Measurements from ENCODE around the gene NUFIP1.

The NUFIP1 gene

DNA sequence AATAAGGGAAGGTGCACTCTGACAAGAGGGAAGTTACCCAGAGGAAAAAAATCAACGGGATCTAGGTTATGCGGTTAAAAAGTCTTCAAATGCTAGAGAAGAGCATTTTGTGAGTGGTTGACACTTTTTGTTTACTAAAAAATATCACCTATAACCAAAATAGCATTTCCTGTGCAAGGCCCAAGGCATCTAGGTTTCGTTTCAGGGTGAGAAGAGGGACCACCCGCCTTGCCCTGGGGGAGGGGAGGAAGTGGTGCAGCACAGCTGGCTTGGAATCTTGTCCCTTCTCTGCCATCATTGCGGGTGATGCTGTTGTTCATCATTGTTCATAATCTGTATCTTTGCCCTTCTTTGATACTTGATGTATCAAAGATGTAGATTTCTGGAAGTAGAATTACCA lies 80.6 kb downstream of the NUFIP1 start:
- H3K4me3 ChIP-seq (replicated peaks in 1 of 2; ENCODE audit: low read depth in 2 of 2, low read length in 2 of 2), result no peak overlapping the region
- TF ChIP-seq, protein P1, sequence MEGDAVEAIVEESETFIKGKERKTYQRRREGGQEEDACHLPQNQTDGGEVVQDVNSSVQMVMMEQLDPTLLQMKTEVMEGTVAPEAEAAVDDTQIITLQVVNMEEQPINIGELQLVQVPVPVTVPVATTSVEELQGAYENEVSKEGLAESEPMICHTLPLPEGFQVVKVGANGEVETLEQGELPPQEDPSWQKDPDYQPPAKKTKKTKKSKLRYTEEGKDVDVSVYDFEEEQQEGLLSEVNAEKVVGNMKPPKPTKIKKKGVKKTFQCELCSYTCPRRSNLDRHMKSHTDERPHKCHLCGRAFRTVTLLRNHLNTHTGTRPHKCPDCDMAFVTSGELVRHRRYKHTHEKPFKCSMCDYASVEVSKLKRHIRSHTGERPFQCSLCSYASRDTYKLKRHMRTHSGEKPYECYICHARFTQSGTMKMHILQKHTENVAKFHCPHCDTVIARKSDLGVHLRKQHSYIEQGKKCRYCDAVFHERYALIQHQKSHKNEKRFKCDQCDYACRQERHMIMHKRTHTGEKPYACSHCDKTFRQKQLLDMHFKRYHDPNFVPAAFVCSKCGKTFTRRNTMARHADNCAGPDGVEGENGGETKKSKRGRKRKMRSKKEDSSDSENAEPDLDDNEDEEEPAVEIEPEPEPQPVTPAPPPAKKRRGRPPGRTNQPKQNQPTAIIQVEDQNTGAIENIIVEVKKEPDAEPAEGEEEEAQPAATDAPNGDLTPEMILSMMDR (IDR thresholded peaks at IDR 0.05; ENCODE audit: low read depth, low read length), result no peak
- DNase-seq (ENCODE audit: low read depth in 2 of 2), result no peak

DNA sequence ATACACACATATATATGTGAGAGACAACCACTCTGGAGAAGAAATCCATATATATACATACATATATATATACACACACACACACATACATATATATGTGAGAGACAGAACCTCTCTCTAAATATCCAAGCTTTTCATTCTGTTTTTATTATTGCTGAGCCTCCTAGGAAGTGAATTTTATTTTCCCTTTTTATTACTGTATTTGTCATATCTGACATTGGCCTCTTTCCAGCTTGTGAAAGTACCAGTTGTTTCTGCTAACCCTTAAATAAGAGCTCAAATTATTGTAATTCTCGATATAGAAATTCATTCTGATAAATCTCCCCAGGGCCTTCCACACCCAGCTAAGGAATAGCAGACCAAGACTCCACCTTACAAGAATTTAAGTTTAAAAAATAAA lies 81.0 kb downstream of the NUFIP1 start:
- TF ChIP-seq, protein P1 (IDR thresholded peaks at IDR 0.05; ENCODE audit: low read depth, low read length), result no peak

DNA sequence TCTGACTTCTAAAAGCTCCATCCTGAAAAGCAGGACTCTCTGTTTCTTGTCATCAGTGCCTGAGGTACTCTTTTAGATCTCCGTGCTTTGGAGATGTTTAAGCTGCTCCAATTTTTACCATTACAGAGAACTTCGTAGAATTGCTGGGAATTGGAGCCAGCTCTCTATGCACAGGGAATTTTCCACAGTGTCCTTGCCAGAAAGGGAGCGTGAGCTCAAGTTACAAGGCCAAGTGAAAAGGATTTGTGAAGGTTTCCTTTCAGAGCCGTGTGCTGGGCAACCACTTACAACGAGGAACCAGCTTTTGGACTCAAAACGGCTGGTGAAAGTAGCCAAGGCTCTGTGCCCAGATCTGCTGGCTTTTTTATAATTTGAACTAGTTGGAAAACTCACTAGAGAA lies 82.6 kb downstream of the NUFIP1 start:
- peak in 1 of 2 donors; percentile 91 for DNase-seq (ENCODE audit: low read depth in 2 of 2)
- TF ChIP-seq, protein P1 (IDR thresholded peaks at IDR 0.05; ENCODE audit: low read depth, low read length), result no peak
- H3K4me3 ChIP-seq (replicated peaks in 1 of 2; ENCODE audit: low read depth in 2 of 2, low read length in 2 of 2), result no peak overlapping the region

More for the DNA sequence above, 81.0 kb downstream of the NUFIP1 start:
- no peak overlapping the region for H3K4me3 ChIP-seq (replicated peaks in 1 of 2; ENCODE audit: low read depth in 2 of 2, low read length in 2 of 2)
- peak in 1 of 2 donors; percentile 9 for DNase-seq (ENCODE audit: low read depth in 2 of 2)

DNA sequence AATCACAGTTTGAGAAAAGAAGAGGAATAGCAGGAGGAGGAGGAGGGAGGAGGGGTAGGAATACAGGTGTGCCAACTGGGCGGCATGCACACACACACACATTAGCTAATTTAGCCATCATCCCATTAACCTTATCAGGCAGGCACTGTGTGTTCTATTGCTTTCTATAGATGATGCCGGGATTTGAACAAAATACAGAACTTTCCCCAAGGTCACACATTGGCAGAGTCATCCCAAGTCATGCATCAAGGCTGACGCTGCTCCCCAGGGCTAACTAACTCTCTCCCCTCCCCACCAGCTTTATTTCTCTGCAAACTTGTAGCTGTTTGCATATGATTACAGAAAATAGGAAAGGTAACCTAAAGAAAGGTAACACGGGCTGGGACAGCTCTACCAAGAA lies 83.0 kb downstream of the NUFIP1 start:
- TF ChIP-seq, protein P1 (IDR thresholded peaks at IDR 0.05; ENCODE audit: low read depth, low read length), result no peak
- DNase-seq (ENCODE audit: low read depth in 2 of 2), result no peak
- H3K4me3 ChIP-seq (replicated peaks in 1 of 2; ENCODE audit: low read depth in 2 of 2, low read length in 2 of 2), result no peak overlapping the region

DNA sequence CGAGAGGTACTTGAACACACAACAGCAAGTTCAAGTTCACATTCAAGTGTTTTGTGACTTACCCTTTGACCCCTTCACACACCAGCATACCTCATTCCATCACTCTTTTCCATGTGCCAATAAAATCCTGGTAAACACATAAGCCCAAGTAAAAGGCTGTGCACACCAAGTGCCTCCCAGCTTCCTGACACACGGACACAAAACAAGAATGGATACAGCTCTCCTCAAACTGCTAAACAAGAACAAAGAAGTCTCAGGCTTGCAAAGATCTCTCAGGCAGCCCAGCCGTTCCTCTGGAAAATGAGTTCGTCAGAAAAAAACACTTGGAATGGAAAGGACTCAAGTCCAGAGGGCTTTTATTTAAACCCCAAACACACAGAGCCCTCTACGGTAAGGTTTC lies 83.7 kb downstream of the NUFIP1 start:
- no peak for DNase-seq (ENCODE audit: low read depth in 2 of 2)
- TF ChIP-seq, protein P1 (IDR thresholded peaks at IDR 0.05; ENCODE audit: low read depth, low read length), result no peak
- no peak overlapping the region for H3K4me3 ChIP-seq (replicated peaks in 1 of 2; ENCODE audit: low read depth in 2 of 2, low read length in 2 of 2)

DNA sequence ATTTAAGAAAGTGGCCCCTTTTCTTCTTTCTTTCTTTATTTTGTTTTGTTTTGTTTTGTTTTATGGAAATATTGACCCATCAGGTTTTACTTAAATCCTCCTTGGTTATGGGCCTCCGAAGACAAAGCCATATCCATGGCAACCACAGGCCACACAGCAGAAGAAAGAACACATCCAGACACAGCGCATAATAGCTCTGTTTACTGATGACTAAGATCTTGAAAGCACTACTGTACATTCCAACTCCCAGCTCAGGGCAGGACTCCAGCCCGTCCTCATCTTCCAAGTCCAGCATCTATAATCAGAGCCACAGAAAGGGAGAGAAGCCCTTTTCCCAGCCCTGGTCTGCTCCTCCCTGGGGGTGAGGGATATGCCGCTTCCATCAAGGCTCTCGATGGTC lies 84.3 kb downstream of the NUFIP1 start:
- TF ChIP-seq, protein P1 (IDR thresholded peaks at IDR 0.05; ENCODE audit: low read depth, low read length), result no peak
- peak; percentile 98 for DNase-seq (ENCODE audit: low read depth in 2 of 2)
- H3K4me3 ChIP-seq (replicated peaks in 1 of 2; ENCODE audit: low read depth in 2 of 2, low read length in 2 of 2), result no peak overlapping the region

DNA sequence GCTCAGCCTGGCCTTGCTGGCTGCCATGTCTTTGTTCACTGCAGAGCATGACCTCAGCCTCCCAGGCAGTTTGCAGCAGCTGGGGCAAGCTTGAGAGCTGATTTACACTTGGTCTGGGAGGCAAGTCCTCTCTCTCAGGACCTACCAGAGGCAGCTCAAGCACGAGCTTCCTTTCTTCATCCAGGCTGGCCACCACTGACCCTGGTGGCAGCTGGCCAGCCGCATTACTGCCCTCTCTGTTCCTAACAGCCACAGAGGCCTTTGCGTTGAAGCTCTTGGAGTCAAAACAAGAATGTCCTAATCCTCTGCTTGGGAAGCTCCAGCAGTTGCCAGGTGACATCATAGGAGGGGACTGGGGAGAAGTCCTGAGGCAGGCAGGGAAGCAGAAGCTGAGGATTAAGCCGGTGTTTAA lies 85.7 kb downstream of the NUFIP1 start:
- DNase-seq (ENCODE audit: low read depth in 2 of 2), result peak; percentile 90 to 98
- TF ChIP-seq, protein P1 (IDR thresholded peaks at IDR 0.05; ENCODE audit: low read depth, low read length), result no peak

More for the DNA sequence above, 85.7 kb downstream of the NUFIP1 start:
- no peak overlapping the region for H3K4me3 ChIP-seq (replicated peaks in 1 of 2; ENCODE audit: low read depth in 2 of 2, low read length in 2 of 2)
